Common myeloid progenitor, CD34-positive (primary cell): Measurements from ENCODE around the gene FHAD1.
A peak's percentile ranks its signal among the peaks of the same experiment; 100 is the strongest.

Experiments
- CTCF ChIA-PET: fragments of 350-600 bp; sonication (Branson Sonifier 250); formaldehyde crosslinking; loops from one replicate; lab custom pipeline; 2021; ENCODE audit warnings: antibody characterized with exemption; lab: Charles Lee
- POLR2A ChIA-PET: fragments of 350-600 bp; sonication (Branson Sonifier 250); formaldehyde crosslinking; loops from one replicate; lab custom pipeline; 2021; ENCODE audit warnings: antibody characterized with exemption; lab: Charles Lee
- DNase-seq, 3 donors: peaks; one replicate each; pipeline versions ENCODE4 v3.0.0 to v3.0.0-alpha.2; 2013
- H3K27ac ChIP-seq, 2 experiments: 1 replicate in 1 of 2; 2 replicates in 1 of 2; pipeline ENCODE4 v1.7.0; 2013; ENCODE audit warnings: inconsistent platforms in 2 of 2, low read length in 2 of 2, mild to moderate bottlenecking in 2 of 2, low read depth in 1 of 2, moderate library complexity in 1 of 2; ENCODE audit not compliant: severe bottlenecking in 2 of 2, insufficient read depth in 1 of 2, poor library complexity in 1 of 2
- H3K27me3 ChIP-seq, 5 experiments: replicated peaks in 2 of 5; 1 replicate in 3 of 5; 2 replicates in 2 of 5; pipeline versions ENCODE4 v1.6.1 to v1.7.0; 2013; ENCODE audit warnings: low read length in 4 of 5, mild to moderate bottlenecking in 2 of 5, moderate library complexity in 2 of 5, inconsistent platforms in 1 of 5; ENCODE audit not compliant: insufficient read depth in 5 of 5, control insufficient read depth in 4 of 5
- H3K36me3 ChIP-seq, 4 experiments: 1 replicate in 2 of 4; 2 replicates in 2 of 4; pipeline versions ENCODE4 v1.6.1 to v1.7.0; 2013; ENCODE audit warnings: low read length in 3 of 4, control low read depth in 1 of 4, mild to moderate bottlenecking in 1 of 4; ENCODE audit not compliant: control insufficient read depth in 4 of 4, insufficient read depth in 4 of 4
- H3K4me1 ChIP-seq, 4 experiments: 1 replicate in 3 of 4; 2 replicates in 1 of 4; pipeline versions ENCODE4 v1.6.1 to v1.7.1; 2013; ENCODE audit warnings: low read length in 3 of 4, mild to moderate bottlenecking in 3 of 4, control low read depth in 1 of 4, inconsistent platforms in 1 of 4, moderate library complexity in 1 of 4; ENCODE audit not compliant: control insufficient read depth in 4 of 4, insufficient read depth in 4 of 4; ENCODE audit errors: control extremely low read depth in 1 of 4
- H3K4me3 ChIP-seq, 7 experiments: 1 replicate in 4 of 7; 2 replicates in 3 of 7; pipeline versions ENCODE4 v1.5.1 to v1.7.0; 2013; ENCODE audit warnings: mild to moderate bottlenecking in 7 of 7, low read length in 6 of 7, moderate library complexity in 6 of 7, inconsistent platforms in 2 of 7, low read depth in 2 of 7, control low read depth in 1 of 7; ENCODE audit not compliant: insufficient read depth in 4 of 7, control insufficient read depth in 1 of 7; ENCODE audit errors: extremely low read depth in 1 of 7
- H3K9me3 ChIP-seq, 5 experiments: 1 replicate in 4 of 5; 2 replicates in 1 of 5; pipeline versions ENCODE4 v1.6.1 to v1.7.1; 2013; ENCODE audit warnings: low read length in 4 of 5, mild to moderate bottlenecking in 2 of 5, inconsistent platforms in 1 of 5, low read depth in 1 of 5, moderate library complexity in 1 of 5; ENCODE audit not compliant: control insufficient read depth in 4 of 5, insufficient read depth in 2 of 5; ENCODE audit errors: control extremely low read depth in 1 of 5
- WGBS: methylation state at CpG from one replicate; pipeline ENCODE4 v1.1.5; 2013; ENCODE audit not compliant: insufficient coverage; 5-methylcytosine and 5-hydroxymethylcytosine counted together

Gene FHAD1

DNA sequence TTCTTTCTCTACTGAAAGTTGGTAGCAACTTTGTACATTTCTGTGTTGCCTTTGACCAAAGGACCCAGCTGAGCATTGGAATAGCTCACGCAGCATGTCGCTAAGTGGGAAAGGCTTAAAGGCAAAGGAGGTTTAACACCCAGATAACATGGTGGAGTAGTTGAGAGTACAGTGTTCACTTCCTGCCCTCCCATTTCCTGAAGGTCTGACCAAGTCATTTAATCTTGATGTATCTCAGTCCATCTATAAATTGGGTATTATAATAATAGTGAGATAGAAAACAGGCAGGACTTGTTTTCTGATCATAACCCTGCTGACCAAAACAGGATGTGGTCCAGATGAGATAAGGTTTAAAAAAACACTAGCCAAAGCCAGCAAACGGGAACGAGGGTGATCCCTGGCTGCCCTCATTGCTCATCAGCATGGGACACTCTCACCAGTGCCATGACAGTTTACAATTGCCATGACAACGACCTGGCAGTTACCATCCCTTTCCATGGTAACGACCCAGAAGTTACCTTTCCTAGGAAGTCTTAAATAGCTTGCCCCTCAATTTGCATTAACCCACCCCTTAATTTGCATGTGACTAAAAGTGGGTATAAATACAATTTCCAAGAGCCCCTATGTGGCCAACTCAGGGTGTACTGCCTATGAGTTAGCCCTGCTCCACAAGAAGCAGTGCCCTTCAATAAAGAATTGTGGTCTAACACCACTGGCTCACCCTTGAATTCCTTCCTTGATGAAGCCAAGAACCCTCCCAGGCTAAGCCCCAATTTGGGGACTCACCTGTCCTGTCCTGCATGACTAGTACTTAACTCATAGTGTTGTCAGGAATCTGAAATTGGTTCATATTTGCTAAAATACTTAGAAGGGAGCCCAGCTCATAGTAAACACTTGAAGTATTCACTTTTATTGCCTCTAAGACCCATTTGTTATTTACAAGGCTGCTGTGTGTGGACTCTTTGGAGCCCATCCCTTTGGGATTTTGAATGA, 28.4 kb upstream of the FHAD1 start:
- POLR2A ChIA-PET, result no interaction called here
- Histone ChIP-seq H3K4me3 (no peak overlapping the region), H3K9me3 (peaks cover 0 to 5% (median 0%) of the 10 kb centered on the region in 5 experiments), H3K27ac (no peak overlapping the region), H3K4me1 (peaks cover 0 to 9% (median 1%) of the 10 kb centered on the region in 4 experiments), H3K36me3 (peaks cover 0 to 10% (median under 1%) of the 10 kb centered on the region in 4 experiments), H3K27me3 (no peaks in the 10 kb centered on the region)
- 66% methylated on average over 6 of the region's 6 CpGs for WGBS
- CTCF ChIA-PET, result interaction anchor here (1.3 to 1.4 kb wide), 2 partner anchors 13 to 53 kb away, joined by 4 to 5 read pairs; no protein-coding TSS in a partner anchor
- DNase-seq, result peak; percentile 38 to 71 (median 55)

GRCh38 chr1:15219280-15220023, 27.6 kb upstream of the FHAD1 start:
- WGBS, result over 99% methylated on average over 21 of the region's 22 CpGs
- Histone ChIP-seq H3K4me3 (no peak overlapping the region), H3K27ac (no peak overlapping the region), H3K9me3 (peaks cover 0 to 5% (median 0%) of the 10 kb centered on the region in 5 experiments), H3K4me1 (peaks cover 0 to 18% (median 9%) of the 10 kb centered on the region in 4 experiments), H3K36me3 (peaks cover 0 to 10% (median under 1%) of the 10 kb centered on the region in 4 experiments), H3K27me3 (no peaks in the 10 kb centered on the region)
- ChIA-PET POLR2A (no interaction called here), CTCF (interaction anchor here (1.4 kb wide), 1 partner anchor 12 kb away, joined by 4 read pairs; no protein-coding TSS in a partner anchor)
- no peak for DNase-seq

- H3K4me3 ChIP-seq, result no peak overlapping the region
- ChIA-PET CTCF (interaction anchor here (0.6 to 1.4 kb wide), 3 partner anchors 8 to 180 kb away, joined by 3 to 4 read pairs (median 3); no protein-coding TSS in a partner anchor), POLR2A (no interaction called here)
- peaks cover 0 to 8% (median under 1%) of the 10 kb centered on the region in 4 experiments for H3K36me3 ChIP-seq
- H3K4me1 ChIP-seq, result peaks cover 0 to 23% (median 12%) of the 10 kb centered on the region in 4 experiments
- peaks cover 0 to 5% (median 0%) of the 10 kb centered on the region in 5 experiments for H3K9me3 ChIP-seq
- H3K27me3 ChIP-seq, result no peaks in the 10 kb centered on the region
- H3K27ac ChIP-seq, result no peak overlapping the region
- DNase-seq, result no peak
- WGBS, result 97% methylated on average over 6 of the region's 12 CpGs
These were observed 27.0 kb upstream of the FHAD1 start for GRCh38 chr1:15220024-15220392.

DNA sequence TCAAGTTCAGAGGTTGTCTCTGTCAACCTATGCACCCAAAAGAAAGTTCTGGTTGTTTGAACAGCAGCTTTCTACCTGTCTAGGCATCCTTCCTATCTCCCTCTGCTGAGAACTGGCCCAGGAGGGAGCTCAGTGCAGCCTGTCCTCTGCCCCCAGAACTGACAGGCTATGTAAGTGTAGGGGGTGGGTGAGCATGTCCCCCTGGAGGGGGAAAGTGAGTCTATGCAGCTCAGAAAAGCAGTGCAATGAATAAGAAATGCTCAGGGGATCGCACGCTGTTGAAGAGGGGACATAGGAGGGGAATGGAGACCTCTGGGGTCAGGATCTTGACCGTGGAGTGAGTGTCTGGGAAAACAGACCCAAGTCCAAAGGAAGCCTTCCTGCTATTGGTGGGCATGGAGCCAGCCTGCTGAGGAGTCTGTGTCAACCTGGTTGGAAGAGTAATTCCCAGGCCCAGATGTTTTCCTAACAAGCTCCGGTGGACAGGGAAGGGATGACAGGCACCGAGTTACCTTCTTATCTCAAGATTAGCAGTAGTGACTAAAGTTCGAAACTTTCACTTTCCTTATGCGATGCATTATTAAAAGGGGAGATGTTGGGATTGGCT, 26.1 kb upstream of the FHAD1 start:
- no peak overlapping the region for H3K4me3 ChIP-seq
- DNase-seq, result no peak
- H3K27me3 ChIP-seq, result no peaks in the 10 kb centered on the region
- WGBS, result 100% methylated on average over 7 of the region's 7 CpGs
- peaks cover 0 to 8% (median under 1%) of the 10 kb centered on the region in 4 experiments for H3K36me3 ChIP-seq
- CTCF ChIA-PET, result interaction anchor here (0.6 to 1.1 kb wide), 2 partner anchors 9 to 180 kb away, joined by 3 read pairs; no protein-coding TSS in a partner anchor
- H3K27ac ChIP-seq, result no peak overlapping the region
- H3K9me3 ChIP-seq, result peaks cover 0 to 5% (median 0%) of the 10 kb centered on the region in 5 experiments
- H3K4me1 ChIP-seq, result peaks cover 0 to 23% (median 12%) of the 10 kb centered on the region in 4 experiments
- POLR2A ChIA-PET, result no interaction called here

GRCh38 chr1:15222653-15223303, 24.2 kb upstream of the FHAD1 start:
- no peak overlapping the region for H3K27ac ChIP-seq
- POLR2A ChIA-PET, result interaction anchor here (0.6 kb wide), 1 partner anchor 9 kb away, joined by 8 read pairs; no protein-coding TSS in a partner anchor
- no peak overlapping the region for H3K4me3 ChIP-seq
- H3K27me3 ChIP-seq, result no peaks in the 10 kb centered on the region
- H3K36me3 ChIP-seq, result peaks cover 0 to 8% (median under 1%) of the 10 kb centered on the region in 4 experiments
- 97% methylated on average over 4 of the region's 4 CpGs for WGBS
- DNase-seq, result no peak
- CTCF ChIA-PET, result interaction anchor here (0.7 to 1.0 kb wide), 3 partner anchors 11 to 49 kb away, joined by 3 read pairs; no protein-coding TSS in a partner anchor
- peaks cover 0 to 23% (median 12%) of the 10 kb centered on the region in 4 experiments for H3K4me1 ChIP-seq
- H3K9me3 ChIP-seq, result peaks cover 0 to 5% (median 0%) of the 10 kb centered on the region in 5 experiments

GRCh38 chr1:15224259-15224869, 22.7 kb upstream of the FHAD1 start:
- ChIA-PET CTCF (interaction anchor here (1.1 kb wide), 1 partner anchor 10 kb away, joined by 3 read pairs; no protein-coding TSS in a partner anchor), POLR2A (no interaction called here)
- WGBS, result 38% methylated on average over 8 of the region's 8 CpGs
- peaks cover 0 to 4% (median under 1%) of the 10 kb centered on the region in 4 experiments for H3K36me3 ChIP-seq
- DNase-seq, result peak in 2 of 3 donors; percentile 63 to 79
- no peak overlapping the region for H3K27ac ChIP-seq
- H3K9me3 ChIP-seq, result no peaks in the 10 kb centered on the region
- H3K4me1 ChIP-seq, result peaks cover 0 to 16% (median 11%) of the 10 kb centered on the region in 4 experiments
- no peaks in the 10 kb centered on the region for H3K27me3 ChIP-seq
- no peak overlapping the region for H3K4me3 ChIP-seq
